Measurements from ENCODE around the gene NFKBIL1.

GRCh38 chr6:31545291-31545690, 2.1 kb upstream of the NFKBIL1 start:
- TF ChIP-seq CTCF (IDR thresholded peaks at IDR 0.05) (no peak), POLR2A (IDR thresholded peaks at IDR 0.05) (no peak)

Measured in body of pancreas (tissue), 4 donors.